Erythroblast (primary cell): ENCODE measurements around the gene CACNA1C.

ENCODE experiments used
- DNase-seq, 2 experiments: peaks; one replicate each; lab custom pipeline; 2025; lab: John Stamatoyannopoulos, UW
- GATA1 ChIP-seq: IDR thresholded peaks from 2 replicates; pipeline ENCODE4 v1.6.1; 2011; ENCODE audit warnings: low read depth, mild to moderate bottlenecking, control low read depth, low read length, moderate library complexity
- POLR2A ChIP-seq: IDR thresholded peaks from 2 replicates; pipeline ENCODE4 v1.6.1; 2011; ENCODE audit warnings: mild to moderate bottlenecking, low read length

Gene CACNA1C

DNA sequence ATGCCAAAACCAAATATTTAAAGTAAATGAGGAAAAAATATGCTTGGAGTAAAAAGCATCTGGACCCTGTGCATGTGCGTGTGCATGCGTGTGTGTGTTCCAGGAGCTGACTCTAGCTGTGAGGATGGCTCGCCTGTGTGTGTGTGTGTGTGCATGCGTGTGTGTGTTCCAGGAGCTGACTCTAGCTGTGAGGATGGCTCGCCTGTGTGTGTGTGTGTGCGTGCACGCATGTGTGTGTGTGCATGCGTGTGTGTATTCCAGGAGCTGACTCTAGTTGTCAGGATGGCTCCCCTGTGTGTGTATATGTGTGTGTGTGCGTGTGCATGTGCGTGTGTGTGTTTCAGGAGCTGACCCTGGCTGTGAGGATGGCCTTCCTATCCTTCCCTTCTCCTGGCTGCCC is 357.7 kb downstream of the CACNA1C start:
- DNase-seq, result no peak
- TF ChIP-seq POLR2A (no peak), GATA1 (no peak)

DNA sequence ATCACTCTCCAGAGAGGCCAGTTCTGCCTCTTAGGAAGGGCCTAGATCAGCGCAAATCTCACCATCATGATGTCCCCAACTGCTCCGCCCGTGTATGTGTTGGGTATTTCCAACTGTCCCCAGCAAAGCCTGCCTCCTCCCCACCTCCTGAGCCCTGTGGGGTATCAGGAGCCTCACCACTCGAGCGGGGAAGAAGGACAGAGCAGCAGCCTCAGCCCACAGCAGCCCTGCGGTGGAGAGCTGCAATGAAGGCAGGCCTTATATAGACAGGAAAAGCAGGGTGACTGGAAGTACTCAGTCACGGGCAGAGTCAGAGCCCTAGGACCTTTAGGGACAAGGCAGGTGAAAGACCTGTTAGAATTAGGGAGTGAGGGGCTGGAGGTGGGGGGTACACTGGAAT is 358.2 kb downstream of the CACNA1C start:
- no peak for TF ChIP-seq POLR2A
- no peak for TF ChIP-seq GATA1
- DNase-seq, result no peak

DNA sequence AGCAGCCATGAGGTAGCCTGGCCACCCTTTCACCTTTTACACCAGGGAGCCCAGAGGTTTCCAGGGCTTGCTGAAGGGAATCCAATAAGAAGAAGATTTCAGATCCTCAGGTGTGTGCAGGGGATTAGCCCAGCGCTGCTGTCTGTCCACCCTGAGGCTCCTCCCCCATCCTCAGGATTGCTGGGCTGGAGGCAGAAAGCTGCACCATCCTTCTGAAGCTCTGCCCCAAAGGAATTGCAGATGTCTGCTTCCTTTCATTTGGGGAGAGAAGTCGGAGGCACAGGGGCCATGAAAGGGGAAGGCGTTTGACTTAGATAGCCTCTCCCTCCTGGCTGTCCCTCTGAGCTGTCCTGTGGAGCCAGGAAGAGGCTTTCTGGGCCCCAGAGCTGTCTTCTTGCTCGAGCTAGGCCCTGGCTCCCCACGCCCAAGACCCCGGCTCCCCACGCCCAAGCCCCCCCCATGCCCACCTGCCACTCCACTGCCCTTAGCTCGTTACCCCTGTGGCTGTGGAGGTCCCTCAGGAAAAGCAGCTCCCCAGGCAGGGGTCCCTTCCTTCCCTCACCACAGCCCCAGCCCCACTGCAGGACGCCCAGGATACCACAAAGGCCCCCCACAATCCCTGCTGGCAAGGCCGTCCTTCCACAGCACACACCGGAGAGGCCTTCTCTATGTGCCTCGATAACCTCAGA is 359.0 kb downstream of the CACNA1C start:
- TF ChIP-seq POLR2A, result no peak
- no peak for TF ChIP-seq GATA1
- DNase-seq, result no peak

DNA sequence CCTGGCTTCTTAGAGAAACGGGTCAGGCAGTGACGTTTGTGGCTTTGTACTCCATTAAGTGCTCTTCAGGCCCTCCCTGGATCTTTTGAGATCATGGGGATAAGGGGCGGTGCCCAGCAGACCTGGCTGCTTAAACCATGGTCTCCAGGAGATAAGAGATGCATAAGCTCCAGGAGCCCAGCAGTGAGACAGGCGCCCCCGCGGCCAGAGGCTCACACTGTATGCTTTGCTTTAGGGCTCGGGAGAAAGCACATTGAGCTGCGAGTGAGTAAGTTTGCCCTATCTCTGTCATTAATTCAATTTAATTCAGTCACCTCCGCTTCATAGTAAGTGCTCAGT is 359.5 kb downstream of the CACNA1C start:
- TF ChIP-seq GATA1 (no peak), POLR2A (no peak)
- DNase-seq, result no peak

DNA sequence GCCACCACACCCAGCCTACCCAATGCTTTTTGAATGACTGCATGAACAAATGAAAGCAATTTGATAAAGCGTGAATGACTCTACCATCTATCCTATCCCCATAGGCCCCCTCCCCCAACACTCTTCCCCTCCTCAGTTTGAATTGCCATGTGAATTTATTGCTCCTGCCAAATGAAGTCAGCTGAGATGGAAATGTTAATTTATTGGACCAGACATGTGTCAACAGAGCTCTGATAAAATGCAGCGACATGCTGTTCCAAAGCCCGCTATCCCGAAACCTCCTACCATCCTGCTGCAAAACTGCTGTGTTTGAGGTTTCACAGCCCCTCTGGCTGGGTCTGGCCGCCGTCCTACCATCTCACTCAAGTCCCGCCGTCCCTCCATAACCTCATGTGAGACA is 360.5 kb downstream of the CACNA1C start:
- TF ChIP-seq POLR2A (no peak), GATA1 (no peak)
- DNase-seq, result no peak

DNA sequence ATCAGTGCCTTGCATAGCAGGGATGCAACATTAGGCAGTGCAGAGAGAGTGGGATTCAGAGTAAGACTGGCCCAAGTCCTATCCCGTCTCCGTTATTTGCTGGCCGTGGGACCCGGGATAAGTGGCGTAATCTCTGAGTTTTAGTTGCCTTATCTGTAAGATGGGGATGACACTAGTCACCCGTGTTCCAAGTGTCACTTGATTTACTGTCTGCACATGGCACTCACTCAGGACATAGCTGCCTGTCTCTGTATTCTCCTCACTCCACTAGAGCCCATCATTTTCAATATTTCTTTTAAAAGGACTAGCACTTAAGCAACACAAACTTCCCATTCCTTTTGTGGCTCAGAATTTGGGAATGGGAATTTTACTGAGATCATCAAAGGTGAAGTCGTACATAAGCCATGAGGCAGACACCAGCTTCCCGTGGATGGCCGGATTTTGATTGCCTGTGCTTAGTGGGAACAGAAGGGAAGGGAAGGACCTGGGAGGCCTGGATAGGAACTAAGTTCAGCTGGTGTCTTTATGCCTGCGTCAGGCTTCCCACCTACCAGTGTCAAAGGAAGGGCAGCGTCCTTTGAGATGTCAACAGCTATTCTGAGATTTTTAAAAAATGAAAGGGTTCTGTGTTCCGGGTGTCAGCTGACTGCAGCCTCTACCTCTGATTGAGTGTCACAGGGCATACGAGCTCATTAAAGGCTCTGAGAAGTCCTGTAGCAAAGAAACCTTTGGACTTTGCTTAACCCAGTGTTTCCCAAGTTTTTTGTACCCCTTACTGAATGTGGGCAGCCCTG is 361.4 kb downstream of the CACNA1C start:
- TF ChIP-seq GATA1, result no peak
- TF ChIP-seq POLR2A, result no peak
- no peak for DNase-seq

DNA sequence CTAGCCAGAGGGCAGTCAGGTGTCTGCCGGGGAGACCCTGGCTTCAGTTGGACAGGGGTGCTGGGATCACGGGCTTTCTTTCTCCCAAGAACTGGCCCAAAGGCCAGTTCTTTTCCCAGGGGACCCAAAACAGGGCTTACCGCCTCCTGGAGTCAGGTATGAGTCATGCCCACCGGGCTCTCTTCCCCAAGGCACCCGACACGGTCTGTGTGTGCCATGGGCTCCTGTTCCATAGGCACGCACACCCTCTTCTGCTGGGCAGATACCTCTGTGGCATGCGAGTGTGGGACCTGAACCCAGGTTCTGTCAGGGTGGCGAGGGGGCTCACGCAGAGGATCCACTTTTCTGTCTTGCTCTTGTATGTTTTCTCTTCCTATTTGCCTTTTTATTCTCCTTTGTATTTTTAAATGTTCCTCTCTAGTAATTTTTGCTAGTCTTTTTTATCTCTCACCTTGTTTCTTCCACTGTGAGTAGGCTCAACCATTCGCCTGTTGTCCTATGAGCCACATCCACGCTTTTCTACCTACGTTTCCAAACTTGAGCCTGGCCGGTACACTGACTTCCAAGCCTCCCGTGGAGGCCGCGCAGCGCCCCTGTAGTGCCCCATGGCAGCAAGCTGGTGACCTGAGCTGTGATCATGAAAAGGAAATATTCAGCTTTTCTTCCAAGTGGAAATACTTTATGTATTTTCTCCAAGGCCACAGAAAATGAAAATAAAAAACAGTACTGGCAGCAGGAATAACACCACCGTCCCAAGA is 362.2 kb downstream of the CACNA1C start:
- TF ChIP-seq GATA1 (no peak), POLR2A (no peak)

DNA sequence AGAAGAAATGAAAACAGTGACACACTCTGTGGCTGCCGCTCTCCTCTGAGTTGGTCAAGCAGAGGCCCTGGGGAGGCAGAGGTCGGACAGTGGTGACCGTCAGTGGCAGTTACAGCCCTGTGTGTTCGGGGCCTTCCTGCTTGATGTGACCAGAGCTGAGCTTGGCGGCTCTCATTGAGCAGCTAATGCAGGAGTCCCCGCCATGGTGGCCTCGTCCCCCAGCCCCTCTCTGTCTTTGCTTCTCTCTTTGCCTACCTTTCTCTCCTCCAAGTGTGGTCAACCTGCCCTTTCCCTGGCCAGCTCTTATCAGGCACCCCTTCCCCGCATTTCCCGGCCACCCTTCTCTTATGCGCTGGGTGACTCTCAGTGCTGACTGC is 362.8 kb downstream of the CACNA1C start:
- TF ChIP-seq GATA1 (no peak), POLR2A (no peak)
- no peak for DNase-seq

More for the DNA sequence above, 362.2 kb downstream of the CACNA1C start:
- DNase-seq, result no peak

DNA sequence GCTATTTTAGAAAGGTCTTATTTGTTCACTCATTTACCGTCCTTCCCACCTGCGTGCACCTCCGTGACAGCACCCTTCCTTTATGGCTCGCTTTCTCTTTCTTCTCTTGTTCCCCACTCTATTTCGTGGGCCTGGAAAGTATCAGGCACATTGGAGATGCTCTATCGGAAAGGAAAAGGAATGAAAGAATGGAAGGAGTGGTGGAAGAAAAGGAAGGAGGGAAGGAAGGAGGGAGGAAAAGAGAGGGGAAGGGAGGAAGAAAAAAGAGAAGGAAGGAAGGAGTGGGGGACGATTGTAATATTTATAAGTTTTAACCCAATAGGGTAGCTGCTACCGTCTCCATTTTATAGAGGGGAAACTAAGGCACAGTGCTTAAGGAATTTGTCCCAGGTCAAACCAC is 363.4 kb downstream of the CACNA1C start:
- no peak for DNase-seq
- TF ChIP-seq GATA1 (no peak), POLR2A (no peak)

DNA sequence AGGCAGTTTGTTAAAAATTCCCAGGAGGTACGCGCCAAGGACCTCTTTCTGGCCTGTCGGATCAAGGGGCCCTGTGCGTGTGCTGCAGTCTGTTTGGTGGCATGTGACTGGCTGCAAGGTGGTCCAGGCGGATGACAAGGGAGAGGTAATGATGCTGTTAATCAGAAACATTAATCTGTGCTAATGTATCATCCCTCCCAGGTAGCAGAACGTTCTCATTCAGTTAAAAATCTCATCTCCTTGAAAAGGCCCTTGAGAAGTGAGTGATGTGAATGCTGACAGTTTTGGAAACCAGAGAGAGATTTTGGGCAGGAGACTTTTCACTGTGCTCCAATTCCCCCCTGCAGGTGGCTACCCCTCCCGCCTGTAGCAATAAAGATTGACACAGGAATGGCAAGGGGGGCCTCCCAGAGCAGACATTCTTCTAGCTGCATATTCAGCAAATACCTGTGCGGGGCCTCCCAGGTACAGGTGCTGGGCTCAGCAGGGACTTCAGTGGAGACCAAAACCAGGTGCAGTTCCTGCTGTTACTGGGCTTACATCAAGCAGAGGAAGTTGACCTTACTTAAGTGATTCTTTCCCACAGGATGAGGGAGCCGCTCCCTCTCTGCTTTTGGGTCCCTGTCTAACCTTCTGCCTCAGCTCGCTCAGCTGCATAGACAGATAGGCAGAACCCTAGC is 364.8 kb downstream of the CACNA1C start:
- no peak for DNase-seq
- no peak for TF ChIP-seq POLR2A
- TF ChIP-seq GATA1, result no peak

DNA sequence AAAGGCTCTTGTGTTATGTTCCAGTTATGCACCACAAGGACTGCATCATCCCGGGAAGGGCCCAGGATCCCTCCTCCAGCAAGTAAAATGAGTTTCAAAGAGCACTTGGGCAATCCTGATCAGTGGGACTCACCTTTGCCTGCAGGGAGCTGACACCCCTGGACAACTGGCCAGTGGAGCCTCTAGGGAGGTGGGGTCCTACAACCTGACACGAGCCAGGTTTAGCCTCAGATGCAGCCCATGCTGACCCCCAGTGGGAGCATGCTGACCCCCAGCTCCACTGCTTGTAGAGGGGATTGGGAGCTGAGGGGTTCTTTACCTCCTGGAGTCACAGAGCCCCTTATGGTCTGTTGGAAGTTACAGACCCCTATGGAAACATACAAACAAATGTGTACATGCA is 365.8 kb downstream of the CACNA1C start:
- no peak for DNase-seq
- TF ChIP-seq GATA1 (no peak), POLR2A (no peak)

DNA sequence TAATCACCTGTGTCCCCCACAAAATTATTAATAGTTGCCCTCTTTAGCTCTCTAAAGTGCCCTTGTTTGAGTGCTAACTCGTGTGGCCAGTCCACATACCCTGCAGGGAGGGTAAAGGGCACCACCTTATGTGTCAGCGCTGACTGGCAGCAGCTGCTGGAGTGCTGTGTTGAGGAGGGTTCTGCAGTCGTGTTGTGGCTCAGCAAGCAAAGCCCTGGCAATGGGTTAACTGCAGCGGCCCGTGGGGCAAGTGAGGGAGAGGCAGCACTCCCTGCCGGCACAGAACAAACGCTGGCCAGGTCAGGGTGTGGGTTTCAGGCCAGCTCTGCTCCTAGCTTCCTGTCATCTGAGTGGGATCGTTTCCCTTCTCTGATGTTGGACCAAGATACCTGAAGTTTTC is 369.8 kb downstream of the CACNA1C start:
- TF ChIP-seq GATA1, result no peak
- TF ChIP-seq POLR2A, result no peak
- no peak for DNase-seq

DNA sequence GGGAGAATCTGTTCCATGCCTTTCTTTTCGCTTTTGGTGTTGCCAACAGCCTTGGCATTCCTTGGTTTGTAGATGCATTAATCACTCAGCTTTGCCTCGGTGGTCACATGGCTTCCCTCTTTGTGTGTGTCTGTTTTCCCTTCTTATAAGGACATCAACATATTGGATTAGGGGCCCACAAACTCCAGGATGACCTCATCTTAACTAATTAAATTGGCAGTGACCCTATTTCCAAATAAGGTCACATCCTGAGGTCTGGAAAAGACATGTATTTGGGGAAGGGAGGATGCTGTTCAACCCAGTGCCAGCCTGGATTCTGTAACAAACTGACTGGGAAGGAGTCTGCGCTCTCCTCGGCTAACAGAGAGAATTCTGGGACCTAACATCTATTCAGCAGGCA is 376.2 kb downstream of the CACNA1C start:
- no peak for TF ChIP-seq POLR2A
- TF ChIP-seq GATA1, result no peak
- DNase-seq, result no peak
